SW 1271 (cell line): Measurements from ENCODE around the gene MTF2.

Experiments
- DNase-seq, 2 experiments: peaks; one replicate each; lab custom pipeline; 2025; lab: John Stamatoyannopoulos, UW

MTF2 gene

GRCh38 chr1:93083979-93084378, 4.9 kb downstream of the MTF2 start:
- no peak for DNase-seq

GRCh38 chr1:93087532-93087931, 8.4 kb downstream of the MTF2 start:
- DNase-seq, result no peak

- DNase-seq, result no peak
Measured at GRCh38 chr1:93093332-93094006, 14.4 kb downstream of the MTF2 start.

DNA sequence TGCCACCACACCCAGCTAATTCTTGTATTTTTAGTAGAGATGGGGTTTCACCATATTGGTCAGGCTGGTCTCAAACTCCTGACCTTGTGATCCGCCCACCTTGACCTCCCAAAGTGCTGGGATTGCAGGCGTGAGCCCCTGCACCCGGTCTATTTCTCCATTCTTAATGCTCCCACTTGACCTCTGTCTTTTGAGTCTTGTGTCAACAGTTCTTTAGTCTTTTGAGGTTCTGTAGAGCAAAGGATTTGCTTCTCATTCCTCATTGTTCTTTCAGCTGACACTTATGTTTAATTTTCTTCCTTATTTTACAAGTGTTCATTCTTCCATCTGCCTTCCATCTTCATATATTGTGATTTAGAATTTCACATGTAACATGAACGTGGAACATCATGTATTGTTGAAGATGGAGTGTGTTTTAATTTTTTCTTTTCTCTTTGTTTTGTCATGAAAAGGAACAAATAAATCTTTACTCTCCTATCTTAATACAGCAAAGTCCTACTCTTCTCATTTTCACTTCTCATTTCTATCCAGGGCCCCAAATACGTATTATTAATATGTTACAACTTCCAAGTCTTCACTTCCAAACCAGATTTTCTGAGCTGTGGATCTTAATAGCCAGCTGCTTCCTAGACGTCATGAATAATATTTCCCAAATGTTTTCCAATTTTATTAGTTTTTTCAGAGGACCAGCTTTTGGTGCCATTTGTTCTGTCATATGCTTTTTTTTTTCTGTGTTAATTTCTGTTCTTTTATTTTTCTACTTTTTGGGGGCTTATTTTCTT, 16.9 kb downstream of the MTF2 start:
- DNase-seq, result no peak

DNA sequence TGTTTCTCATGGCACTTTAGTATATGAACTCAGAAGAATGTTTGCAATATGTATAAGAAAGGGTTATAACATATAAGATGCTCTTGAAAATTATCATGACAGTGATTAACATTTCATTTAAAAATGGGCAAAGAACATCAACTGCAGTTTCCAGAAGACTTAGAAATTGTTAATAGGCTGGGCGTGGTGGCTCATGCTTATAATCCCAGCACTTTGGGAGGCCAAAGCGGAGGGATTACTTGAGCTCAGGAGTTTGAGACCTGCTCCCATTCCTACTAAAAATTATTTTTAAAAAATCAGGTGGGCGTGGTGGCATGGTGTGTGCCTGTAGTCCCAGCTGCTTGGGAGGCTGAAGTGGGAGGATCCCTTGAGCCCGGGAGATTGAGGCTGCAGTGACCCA, 23.1 kb downstream of the MTF2 start:
- DNase-seq, result no peak

- no peak for DNase-seq
Measured at GRCh38 chr1:93106226-93106625, 27.1 kb downstream of the MTF2 start.

- DNase-seq, result no peak
Measured at GRCh38 chr1:93107395-93107794, 28.3 kb downstream of the MTF2 start.

- no peak for DNase-seq
Measured at GRCh38 chr1:93108335-93108734, 29.3 kb downstream of the MTF2 start.

DNA sequence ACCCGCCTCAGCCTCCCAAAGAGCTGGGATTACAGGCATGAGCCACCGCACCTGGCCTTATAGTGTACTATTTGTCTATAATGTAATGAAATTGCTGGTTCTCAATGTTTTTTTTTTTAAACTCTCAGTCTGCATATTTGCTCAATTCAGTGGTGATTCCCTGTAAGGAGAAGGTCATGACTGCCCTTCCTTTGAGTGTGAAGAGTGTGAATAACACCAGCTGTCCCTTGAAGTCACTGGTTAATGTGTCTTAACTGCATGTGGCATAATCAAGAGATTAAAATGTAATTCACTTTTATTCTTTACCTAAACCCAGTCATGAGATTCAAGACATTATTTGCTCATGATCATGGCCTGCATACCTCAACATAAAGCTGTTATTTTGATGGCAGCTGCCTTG, 30.5 kb downstream of the MTF2 start:
- DNase-seq, result no peak

GRCh38 chr1:93111065-93111464, 32.0 kb downstream of the MTF2 start:
- DNase-seq, result no peak

- DNase-seq, result no peak
Measured at GRCh38 chr1:93111561-93111960, 32.5 kb downstream of the MTF2 start.

- no peak for DNase-seq
Measured at GRCh38 chr1:93113127-93113526, 34.0 kb downstream of the MTF2 start.

DNA sequence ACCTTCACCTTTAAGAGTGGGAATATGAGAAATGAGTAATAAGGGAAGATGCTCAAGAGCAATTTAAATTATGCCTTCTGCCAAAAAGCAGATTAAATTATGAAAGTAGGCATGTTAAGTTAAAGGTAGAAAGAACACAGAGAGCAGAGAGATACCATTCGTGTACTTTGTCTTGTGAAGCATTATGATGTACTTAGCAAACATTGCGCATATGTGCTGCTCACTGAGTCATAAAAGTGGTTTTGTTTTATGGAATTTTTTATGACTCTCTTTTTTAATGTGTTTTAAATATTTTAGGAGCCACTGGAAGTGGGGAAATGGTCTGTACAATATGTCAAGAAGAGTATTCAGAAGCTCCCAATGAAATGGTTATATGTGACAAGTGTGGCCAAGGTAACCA, 35.3 kb downstream of the MTF2 start:
- DNase-seq, result no peak

DNA sequence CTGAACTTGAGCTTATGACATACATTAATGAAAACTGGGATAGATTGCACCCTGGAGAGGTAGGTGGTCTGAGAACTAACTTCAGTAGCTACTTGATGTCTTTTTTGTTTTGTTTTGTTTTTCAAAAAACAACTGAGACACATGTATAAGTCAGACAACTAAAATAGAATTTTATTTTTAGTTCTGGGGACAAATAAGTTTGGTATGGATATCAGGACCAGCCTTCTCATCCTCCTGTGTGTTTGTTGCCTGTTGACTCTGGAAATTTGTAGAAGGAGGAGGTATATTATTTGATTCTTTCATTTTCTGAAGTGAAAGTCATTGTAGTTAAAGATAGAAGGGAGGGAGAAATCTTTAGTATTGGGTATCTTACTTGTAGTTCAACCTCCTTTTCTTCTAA, 41.5 kb downstream of the MTF2 start:
- no peak for DNase-seq

- DNase-seq, result no peak
Measured at GRCh38 chr1:93123201-93123783, 44.2 kb downstream of the MTF2 start.

DNA sequence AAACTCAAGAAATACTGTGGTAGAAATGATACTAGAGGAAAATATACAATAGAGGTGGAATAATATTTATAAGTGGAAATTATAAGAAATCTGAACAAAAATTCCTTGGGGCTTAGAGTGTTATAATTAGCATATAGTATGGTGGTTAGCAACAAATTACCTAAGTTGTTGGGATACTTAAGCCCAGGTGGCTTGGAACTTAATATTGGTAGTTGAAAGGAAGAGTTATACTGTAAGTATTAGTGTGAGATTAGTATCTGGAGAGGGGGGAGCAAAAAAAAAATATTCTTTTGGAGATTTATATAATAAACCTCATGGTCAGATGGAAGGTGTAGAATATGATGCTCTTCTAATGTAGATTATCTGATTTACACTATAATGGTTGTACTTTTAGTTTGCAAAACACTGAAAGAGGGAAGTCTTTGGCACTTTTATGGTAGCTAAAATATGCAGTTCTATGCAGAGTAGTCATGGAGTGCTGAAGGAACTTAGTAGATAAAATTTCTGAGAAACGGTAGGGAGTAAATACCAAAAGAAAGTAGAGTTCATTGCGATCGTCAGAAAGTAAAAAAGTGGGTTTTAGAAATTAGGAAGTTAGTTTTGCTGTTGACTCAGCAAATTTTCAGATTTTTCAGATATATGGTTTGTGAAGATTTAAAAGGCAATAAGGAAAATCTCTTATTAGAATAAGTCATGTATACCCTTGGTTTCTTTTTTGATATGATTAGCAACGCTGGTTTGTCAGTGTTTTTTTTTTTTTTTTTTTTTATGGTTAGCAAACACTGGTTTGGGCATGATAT, 45.7 kb downstream of the MTF2 start:
- no peak for DNase-seq

GRCh38 chr1:93129507-93130099, 50.5 kb downstream of the MTF2 start:
- DNase-seq, result no peak

GRCh38 chr1:93132638-93133037, 53.6 kb downstream of the MTF2 start:
- no peak for DNase-seq

DNA sequence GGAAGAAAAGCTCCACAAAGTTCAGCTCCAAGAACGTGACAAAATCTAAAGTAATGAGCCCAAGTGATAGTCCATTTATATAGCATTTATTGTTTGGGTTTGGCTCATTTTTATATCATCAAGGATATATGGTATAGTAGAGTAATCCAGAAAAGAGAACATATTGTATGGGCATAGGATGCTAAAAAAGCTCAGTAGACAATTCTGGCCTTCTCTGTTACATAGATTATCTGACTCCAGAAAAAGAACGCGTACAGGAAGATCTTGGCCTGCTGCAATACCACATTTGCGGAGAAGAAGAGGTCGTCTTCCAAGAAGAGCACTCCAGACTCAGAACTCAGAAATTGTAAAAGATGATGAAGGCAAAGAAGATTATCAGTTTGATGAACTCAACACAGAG, 57.4 kb downstream of the MTF2 start:
- DNase-seq, result no peak

GRCh38 chr1:93137604-93138292, 58.7 kb downstream of the MTF2 start:
- DNase-seq, result no peak

DNA sequence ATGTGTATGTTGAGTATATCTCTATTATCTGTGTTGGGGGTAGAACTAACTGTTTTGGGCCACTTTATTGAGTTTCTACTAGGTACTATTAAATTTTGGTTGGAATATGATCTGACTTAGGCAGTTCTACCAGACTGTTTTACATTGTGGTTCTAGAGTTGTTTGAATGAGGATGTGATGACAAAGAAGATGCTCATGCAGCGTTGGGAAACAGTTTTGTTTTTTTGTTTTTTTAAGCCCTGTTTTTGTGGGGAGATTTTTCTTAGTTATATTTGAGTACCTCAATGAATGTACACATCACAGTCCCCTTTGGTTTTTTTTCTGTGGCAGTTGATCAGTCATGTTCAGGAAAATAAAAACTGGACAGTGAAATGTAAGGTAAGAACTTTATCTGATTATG, 61.0 kb downstream of the MTF2 start:
- no peak for DNase-seq

GRCh38 chr1:93142161-93142560, 63.1 kb downstream of the MTF2 start:
- no peak for DNase-seq
